DND-41 (cell line): Measurements from ENCODE around the gene ABCA13.

ENCODE experiments used
- CTCF ChIP-seq: IDR thresholded peaks from 2 replicates; pipeline ENCODE4 v1.5.1; 2012; ENCODE audit warnings: borderline replicate concordance, low read length, moderate library complexity, mild to moderate bottlenecking; ENCODE audit not compliant: poor library complexity, severe bottlenecking; ENCODE audit errors: extremely low read depth
- EZH2 ChIP-seq: IDR thresholded peaks from 3 replicates; pipeline ENCODE4 v1.6.1; 2012; ENCODE audit warnings: borderline replicate concordance, low read depth, mild to moderate bottlenecking, moderate library complexity, low read length, inconsistent platforms; ENCODE audit not compliant: severe bottlenecking

- TF ChIP-seq CTCF: no peak
- TF ChIP-seq EZH2: no peak
Measured at GRCh38 chr7:48317360-48317759, 146.1 kb downstream of the ABCA13 start.
